Neural cell (in vitro differentiated cells): Measurements from ENCODE around the gene RPN1.
"Not testable (repeated sequence)": the region's sequence is repeated elsewhere in the genome, so short reads cannot be mapped to it uniquely, and the experiment has no call there.

Experiments
- EP300 ChIP-seq: fragments of 450-650 bp; conservative IDR thresholded peaks from 2 replicates; pipeline ENCODE4 v1.6.1; 2014; ENCODE audit warnings: antibody characterized with exemption, mild to moderate bottlenecking, moderate library complexity; ENCODE audit not compliant: poor library complexity, severe bottlenecking
- EZH2 ChIP-seq: fragments of 200-600, 300-800 bp; shearing (Covaris generic), sonication (generic); IDR thresholded peaks from 2 replicates; pipeline ENCODE4 v1.6.1; 2014; ENCODE audit warnings: antibody characterized with exemption, low read length, borderline replicate concordance, mild to moderate bottlenecking; ENCODE audit not compliant: insufficient read depth, poor library complexity, severe bottlenecking
- MXI1 ChIP-seq: fragments of 450-650 bp; conservative IDR thresholded peaks from 2 replicates; pipeline ENCODE4 v1.6.1; 2014; ENCODE audit warnings: antibody characterized with exemption, mild to moderate bottlenecking; ENCODE audit not compliant: poor library complexity, severe bottlenecking
- POLR2AphosphoS5 ChIP-seq: IDR thresholded peaks from 2 replicates; pipeline ENCODE4 v1.6.1; 2012
- RAD21 ChIP-seq: fragments of 450-650 bp; conservative IDR thresholded peaks from 2 replicates; pipeline ENCODE4 v1.6.1; 2014; ENCODE audit warnings: antibody characterized with exemption, mild to moderate bottlenecking, moderate library complexity
- SMC3 ChIP-seq: fragments of 450-650 bp; conservative IDR thresholded peaks from 2 replicates; pipeline ENCODE4 v1.6.1; 2014; ENCODE audit warnings: antibody characterized with exemption, mild to moderate bottlenecking, moderate library complexity; ENCODE audit not compliant: poor library complexity
- TAF1 ChIP-seq: IDR thresholded peaks from 2 replicates; pipeline ENCODE4 v1.6.1; 2012; ENCODE audit warnings: low read depth
- TF ChIP-seq, protein P1 (sequence below): fragments of 450-650 bp; IDR thresholded peaks from 2 replicates; pipeline ENCODE4 v1.5.1; 2014; ENCODE audit warnings: antibody characterized with exemption, mild to moderate bottlenecking, moderate library complexity; ENCODE audit not compliant: poor library complexity, severe bottlenecking
- TF ChIP-seq, protein P2 (sequence below): IDR thresholded peaks from 2 replicates; pipeline ENCODE4 v1.6.1; 2012; ENCODE audit warnings: borderline replicate concordance

DNA sequence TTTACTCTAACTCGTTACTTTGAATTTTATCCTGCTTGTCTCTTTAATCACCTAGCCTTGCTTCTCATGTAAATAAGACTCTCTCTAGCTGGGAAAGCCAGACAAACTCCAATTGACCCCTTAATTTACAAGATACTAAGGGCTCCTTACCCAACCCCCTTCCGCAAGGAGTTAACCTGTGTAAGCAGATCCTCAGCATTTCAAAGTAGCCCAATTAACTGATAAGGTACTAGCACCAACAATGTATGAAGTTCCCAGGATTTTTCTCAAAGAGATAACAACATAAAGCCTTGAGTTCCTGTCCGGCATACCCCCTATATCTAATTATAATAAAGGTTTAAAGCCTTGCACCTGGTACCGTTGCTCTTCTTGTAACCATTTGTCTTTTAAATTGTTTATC, 25.2 kb upstream of the RPN1 start:
- TF ChIP-seq, protein P1, sequence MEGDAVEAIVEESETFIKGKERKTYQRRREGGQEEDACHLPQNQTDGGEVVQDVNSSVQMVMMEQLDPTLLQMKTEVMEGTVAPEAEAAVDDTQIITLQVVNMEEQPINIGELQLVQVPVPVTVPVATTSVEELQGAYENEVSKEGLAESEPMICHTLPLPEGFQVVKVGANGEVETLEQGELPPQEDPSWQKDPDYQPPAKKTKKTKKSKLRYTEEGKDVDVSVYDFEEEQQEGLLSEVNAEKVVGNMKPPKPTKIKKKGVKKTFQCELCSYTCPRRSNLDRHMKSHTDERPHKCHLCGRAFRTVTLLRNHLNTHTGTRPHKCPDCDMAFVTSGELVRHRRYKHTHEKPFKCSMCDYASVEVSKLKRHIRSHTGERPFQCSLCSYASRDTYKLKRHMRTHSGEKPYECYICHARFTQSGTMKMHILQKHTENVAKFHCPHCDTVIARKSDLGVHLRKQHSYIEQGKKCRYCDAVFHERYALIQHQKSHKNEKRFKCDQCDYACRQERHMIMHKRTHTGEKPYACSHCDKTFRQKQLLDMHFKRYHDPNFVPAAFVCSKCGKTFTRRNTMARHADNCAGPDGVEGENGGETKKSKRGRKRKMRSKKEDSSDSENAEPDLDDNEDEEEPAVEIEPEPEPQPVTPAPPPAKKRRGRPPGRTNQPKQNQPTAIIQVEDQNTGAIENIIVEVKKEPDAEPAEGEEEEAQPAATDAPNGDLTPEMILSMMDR, result not testable (repeated sequence)
- not testable (repeated sequence) for TF ChIP-seq TAF1, RAD21, EZH2, POLR2AphosphoS5, EP300, SMC3, MXI1
- TF ChIP-seq, protein P2, sequence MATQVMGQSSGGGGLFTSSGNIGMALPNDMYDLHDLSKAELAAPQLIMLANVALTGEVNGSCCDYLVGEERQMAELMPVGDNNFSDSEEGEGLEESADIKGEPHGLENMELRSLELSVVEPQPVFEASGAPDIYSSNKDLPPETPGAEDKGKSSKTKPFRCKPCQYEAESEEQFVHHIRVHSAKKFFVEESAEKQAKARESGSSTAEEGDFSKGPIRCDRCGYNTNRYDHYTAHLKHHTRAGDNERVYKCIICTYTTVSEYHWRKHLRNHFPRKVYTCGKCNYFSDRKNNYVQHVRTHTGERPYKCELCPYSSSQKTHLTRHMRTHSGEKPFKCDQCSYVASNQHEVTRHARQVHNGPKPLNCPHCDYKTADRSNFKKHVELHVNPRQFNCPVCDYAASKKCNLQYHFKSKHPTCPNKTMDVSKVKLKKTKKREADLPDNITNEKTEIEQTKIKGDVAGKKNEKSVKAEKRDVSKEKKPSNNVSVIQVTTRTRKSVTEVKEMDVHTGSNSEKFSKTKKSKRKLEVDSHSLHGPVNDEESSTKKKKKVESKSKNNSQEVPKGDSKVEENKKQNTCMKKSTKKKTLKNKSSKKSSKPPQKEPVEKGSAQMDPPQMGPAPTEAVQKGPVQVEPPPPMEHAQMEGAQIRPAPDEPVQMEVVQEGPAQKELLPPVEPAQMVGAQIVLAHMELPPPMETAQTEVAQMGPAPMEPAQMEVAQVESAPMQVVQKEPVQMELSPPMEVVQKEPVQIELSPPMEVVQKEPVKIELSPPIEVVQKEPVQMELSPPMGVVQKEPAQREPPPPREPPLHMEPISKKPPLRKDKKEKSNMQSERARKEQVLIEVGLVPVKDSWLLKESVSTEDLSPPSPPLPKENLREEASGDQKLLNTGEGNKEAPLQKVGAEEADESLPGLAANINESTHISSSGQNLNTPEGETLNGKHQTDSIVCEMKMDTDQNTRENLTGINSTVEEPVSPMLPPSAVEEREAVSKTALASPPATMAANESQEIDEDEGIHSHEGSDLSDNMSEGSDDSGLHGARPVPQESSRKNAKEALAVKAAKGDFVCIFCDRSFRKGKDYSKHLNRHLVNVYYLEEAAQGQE, result not testable (repeated sequence)
